ENCODE measurements around the gene CNEP1R1.

GRCh38 chr16:50002190-50002589 lies 22.8 kb upstream of the CNEP1R1 start:
- no peak for TF ChIP-seq CTCF (IDR thresholded peaks at IDR 0.05)
- TF ChIP-seq EZH2 (IDR thresholded peaks at IDR 0.05; ENCODE audit: borderline replicate concordance, insufficient read depth, low read depth, low read length, poor library complexity, severe bottlenecking): no peak
